Ishikawa (cell line): ENCODE measurements around the gene TSPYL4.

Experiments
- CEBPB ChIP-seq: IDR thresholded peaks from 2 replicates; pipeline ENCODE4 v1.6.1; 2012
- EGR1 ChIP-seq: IDR thresholded peaks from 2 replicates; pipeline ENCODE4 v1.6.1; 2012
- EP300 ChIP-seq: IDR thresholded peaks from 2 replicates; pipeline ENCODE4 v1.6.1; 2012; ENCODE audit warnings: borderline replicate concordance
- FOXM1 ChIP-seq: IDR thresholded peaks from 2 replicates; pipeline ENCODE4 v1.6.1; 2012; ENCODE audit warnings: low read depth, borderline replicate concordance
- MAX ChIP-seq: IDR thresholded peaks from 2 replicates; pipeline ENCODE4 v1.6.1; 2012
- NFIC ChIP-seq: IDR thresholded peaks from 2 replicates; pipeline ENCODE4 v1.6.1; 2012
- RAD21 ChIP-seq: IDR thresholded peaks from 2 replicates; pipeline ENCODE4 v1.6.1; 2012; ENCODE audit warnings: low read depth
- REST ChIP-seq: IDR thresholded peaks from 2 replicates; pipeline ENCODE4 v1.6.1; 2012; ENCODE audit warnings: low read depth, mild to moderate bottlenecking
- TAF1 ChIP-seq: IDR thresholded peaks from 2 replicates; pipeline ENCODE4 v1.6.1; 2012; ENCODE audit warnings: low read depth, mild to moderate bottlenecking
- TCF12 ChIP-seq: IDR thresholded peaks from 2 replicates; pipeline ENCODE4 v1.6.1; 2012; ENCODE audit warnings: low read depth
- TEAD4 ChIP-seq: IDR thresholded peaks from 2 replicates; pipeline ENCODE4 v1.6.1; 2012
- USF1 ChIP-seq: IDR thresholded peaks from 2 replicates; pipeline ENCODE4 v1.6.1; 2012
- YY1 ChIP-seq: IDR thresholded peaks from 2 replicates; pipeline ENCODE4 v1.6.1; 2012; ENCODE audit warnings: low read depth

GRCh38 chr6:116221067-116221466, 32.8 kb downstream of the TSPYL4 start:
- no peak for TF ChIP-seq YY1
- no peak for TF ChIP-seq TEAD4
- no peak for TF ChIP-seq NFIC
- TF ChIP-seq MAX: no peak
- TF ChIP-seq EP300: no peak
- TF ChIP-seq REST: no peak
- TF ChIP-seq EGR1: no peak
- TF ChIP-seq CEBPB: no peak
- TF ChIP-seq RAD21: no peak
- no peak for TF ChIP-seq USF1
- no peak for TF ChIP-seq TCF12
- TF ChIP-seq FOXM1: no peak
- TF ChIP-seq TAF1: no peak
